Liver (tissue), 9 donors: ENCODE data around the gene GNPNAT1. TPM values are rescaled to one million over a fixed set of nuclear protein-coding genes. Genes with fewer than 3 reads are reported as not detected.

Experiments used
- DNase-seq: peaks from one replicate; pipeline ENCODE4 v3.0.0-alpha.2; 2017; ENCODE audit warnings: low spot score
- H3K27ac ChIP-seq, 2 donors: one replicate each; pipeline ENCODE4 v1.7.0; 2013; ENCODE audit warnings: inconsistent platforms in 2 of 2, low read length in 2 of 2, control low read depth in 1 of 2, low read depth in 1 of 2, mild to moderate bottlenecking in 1 of 2
- H3K27me3 ChIP-seq, 4 donors: one replicate each; pipeline versions ENCODE4 v1.6.1 to v1.7.0; 2013; ENCODE audit warnings: low read length in 3 of 4, inconsistent platforms in 1 of 4, mild to moderate bottlenecking in 1 of 4, moderate library complexity in 1 of 4; ENCODE audit not compliant: control insufficient read depth in 4 of 4, insufficient read depth in 4 of 4
- H3K36me3 ChIP-seq, 4 donors: one replicate each; pipeline versions ENCODE4 v1.6.1 to v1.7.0; 2013; ENCODE audit warnings: low read length in 3 of 4, mild to moderate bottlenecking in 3 of 4, low read depth in 1 of 4, moderate library complexity in 1 of 4; ENCODE audit not compliant: control insufficient read depth in 4 of 4, insufficient read depth in 3 of 4
- H3K4me1 ChIP-seq, 4 donors: one replicate each; pipeline versions ENCODE4 v1.6.1 to v1.7.0; 2013; ENCODE audit warnings: low read length in 3 of 4, mild to moderate bottlenecking in 3 of 4, moderate library complexity in 1 of 4; ENCODE audit not compliant: control insufficient read depth in 4 of 4, insufficient read depth in 4 of 4
- H3K4me3 ChIP-seq, 3 donors: one replicate each; pipeline versions ENCODE4 v1.6.1 to v1.7.0; 2013; ENCODE audit warnings: low read length in 3 of 3, control low read depth in 1 of 3, low read depth in 1 of 3, mild to moderate bottlenecking in 1 of 3
- H3K9ac ChIP-seq, 2 donors: one replicate each; pipeline ENCODE4 v1.7.0; 2013; ENCODE audit warnings: low read length in 2 of 2, mild to moderate bottlenecking in 2 of 2, moderate library complexity in 2 of 2, control low read depth in 1 of 2, low read depth in 1 of 2
- H3K9me3 ChIP-seq, 4 donors: one replicate each; pipeline versions ENCODE4 v1.6.1 to v1.7.0; 2013; ENCODE audit warnings: low read length in 3 of 4; ENCODE audit not compliant: control insufficient read depth in 4 of 4
- EGR1 ChIP-seq, 2 donors: IDR thresholded peaks; 2 replicates each; pipeline ENCODE4 v1.6.1; 2016 to 2018; ENCODE audit warnings: antibody characterized with exemption in 2 of 2, low read depth in 2 of 2
- FOXA1 ChIP-seq: IDR thresholded peaks from 2 replicates; pipeline ENCODE4 v1.6.1; 2016; ENCODE audit warnings: antibody characterized with exemption
- FOXA2 ChIP-seq: IDR thresholded peaks from 2 replicates; pipeline ENCODE4 v1.6.1; 2016; ENCODE audit warnings: antibody characterized with exemption
- GABPA ChIP-seq, 2 donors: IDR thresholded peaks in 1 of 2; conservative IDR thresholded peaks in 1 of 2; 2 replicates each; pipeline ENCODE4 v1.6.1; 2016; ENCODE audit warnings: antibody characterized with exemption in 2 of 2, mild to moderate bottlenecking in 1 of 2, moderate library complexity in 1 of 2
- HNF4G ChIP-seq: IDR thresholded peaks from 2 replicates; pipeline ENCODE4 v1.6.1; 2016; ENCODE audit warnings: antibody characterized with exemption
- JUND ChIP-seq, 2 donors: IDR thresholded peaks; 2 replicates each; pipeline ENCODE4 v1.6.1; 2016; ENCODE audit warnings: antibody characterized with exemption in 2 of 2
- NR2F2 ChIP-seq: IDR thresholded peaks from 2 replicates; pipeline ENCODE4 v1.6.1; 2016; ENCODE audit warnings: antibody characterized with exemption
- RXRA ChIP-seq, 2 donors: IDR thresholded peaks; 2 replicates each; pipeline ENCODE4 v1.6.1; 2017 to 2018; ENCODE audit warnings: antibody characterized with exemption in 2 of 2, mild to moderate bottlenecking in 1 of 2
- SP1 ChIP-seq: IDR thresholded peaks from 2 replicates; pipeline ENCODE4 v1.6.1; 2018; ENCODE audit warnings: antibody characterized with exemption, mild to moderate bottlenecking
- TAF1 ChIP-seq: conservative IDR thresholded peaks from 2 replicates; pipeline ENCODE4 v1.6.1; 2016; ENCODE audit warnings: antibody characterized with exemption, mild to moderate bottlenecking
- YY1 ChIP-seq: IDR thresholded peaks from 2 replicates; pipeline ENCODE4 v1.6.1; 2016; ENCODE audit warnings: antibody characterized with exemption, mild to moderate bottlenecking
- WGBS: extraction: QIAGEN DNeasy Blood & Tissue Kit; methylation state at CpG from one replicate; pipeline ENCODE4 v1.1.7; 2013; 5-methylcytosine and 5-hydroxymethylcytosine counted together
- polyA plus RNA-seq, 2 donors: library from polyadenylated mRNA; stranded (reverse) in 1 of 2; unstranded in 1 of 2; fragments of 200-250 nt in 1 of 2; fragments of >200 nt in 1 of 2; fragmentation: Nextera tagmentation in 1 of 2; extraction: Ambion mirVana in 1 of 2; gene quantifications; one replicate each; pipeline versions ENCODE4 v1.2.1 to v1.2.3, GENCODE V29; 2013 to 2015
- total RNA-seq, 2 donors: library from RNA; depleted of rRNA; stranded (reverse); fragments of >200 nt; gene quantifications; one replicate each; pipeline ENCODE4 v1.2.3, GENCODE V29; 2014
- TF ChIP-seq, protein P1 (sequence below): fragments of 150-350 bp; IDR thresholded peaks from 2 replicates; pipeline ENCODE4 v1.5.1; 2017; ENCODE audit warnings: improper control_type of control experiment, low read depth, low read length; ENCODE audit not compliant: missing input control
- TF ChIP-seq, protein P2 (sequence below): IDR thresholded peaks from 2 replicates; pipeline ENCODE4 v1.6.1; 2016; ENCODE audit warnings: antibody characterized with exemption
- TF ChIP-seq, protein P3 (sequence below): IDR thresholded peaks from 2 replicates; pipeline ENCODE4 v1.6.1; 2016; ENCODE audit warnings: antibody characterized with exemption, mild to moderate bottlenecking
- TF ChIP-seq, protein P4 (sequence below): IDR thresholded peaks from 2 replicates; pipeline ENCODE4 v1.6.1; 2016; ENCODE audit warnings: antibody characterized with exemption
- TF ChIP-seq, protein P5 (sequence below): IDR thresholded peaks from 2 replicates; pipeline ENCODE4 v1.6.1; 2016; ENCODE audit warnings: antibody characterized with exemption
- donor health status: healthy.
- donor health status: healthy.
- donor health status: healthy.
- donor health status: healthy.
- donor health status: healthy.

GNPNAT1 gene
- total and polyA plus RNA-seq, 4 donors: 24.9 to 50.9 (median 27.2) TPM

DNA sequence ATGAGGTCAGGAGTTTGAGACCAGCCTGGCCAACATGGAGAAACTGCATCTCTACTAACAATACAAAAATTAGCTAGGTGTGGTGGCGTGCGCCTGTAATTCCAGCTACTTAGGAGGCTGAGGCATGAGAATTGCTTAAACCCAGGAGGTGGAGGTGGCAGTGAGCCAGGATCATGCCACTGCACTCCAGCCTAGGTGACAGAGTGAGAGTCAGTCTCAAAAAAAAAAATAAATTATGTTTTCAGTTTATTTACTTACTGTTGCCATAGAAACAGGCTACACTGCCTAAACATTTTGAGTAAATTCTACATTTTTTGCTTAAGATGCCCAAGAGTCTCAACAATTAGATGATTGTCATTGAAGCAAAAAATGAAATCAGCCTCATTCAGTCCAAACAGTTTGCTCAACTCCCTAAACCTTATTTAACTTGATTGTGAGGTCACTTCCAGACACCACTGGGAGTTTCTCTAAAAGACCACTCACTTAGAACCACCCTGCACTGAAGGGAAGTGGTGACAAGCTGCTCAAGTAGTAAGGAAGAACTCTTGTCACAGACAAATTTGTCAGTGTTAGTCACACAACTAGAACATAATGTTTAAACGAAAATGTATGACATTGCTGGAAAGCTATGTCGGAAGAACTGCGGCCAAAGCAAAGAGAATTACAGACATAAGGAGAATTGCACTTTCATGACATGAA is 9.8 kb upstream of the GNPNAT1 start (continued):
- TF ChIP-seq, protein P1, sequence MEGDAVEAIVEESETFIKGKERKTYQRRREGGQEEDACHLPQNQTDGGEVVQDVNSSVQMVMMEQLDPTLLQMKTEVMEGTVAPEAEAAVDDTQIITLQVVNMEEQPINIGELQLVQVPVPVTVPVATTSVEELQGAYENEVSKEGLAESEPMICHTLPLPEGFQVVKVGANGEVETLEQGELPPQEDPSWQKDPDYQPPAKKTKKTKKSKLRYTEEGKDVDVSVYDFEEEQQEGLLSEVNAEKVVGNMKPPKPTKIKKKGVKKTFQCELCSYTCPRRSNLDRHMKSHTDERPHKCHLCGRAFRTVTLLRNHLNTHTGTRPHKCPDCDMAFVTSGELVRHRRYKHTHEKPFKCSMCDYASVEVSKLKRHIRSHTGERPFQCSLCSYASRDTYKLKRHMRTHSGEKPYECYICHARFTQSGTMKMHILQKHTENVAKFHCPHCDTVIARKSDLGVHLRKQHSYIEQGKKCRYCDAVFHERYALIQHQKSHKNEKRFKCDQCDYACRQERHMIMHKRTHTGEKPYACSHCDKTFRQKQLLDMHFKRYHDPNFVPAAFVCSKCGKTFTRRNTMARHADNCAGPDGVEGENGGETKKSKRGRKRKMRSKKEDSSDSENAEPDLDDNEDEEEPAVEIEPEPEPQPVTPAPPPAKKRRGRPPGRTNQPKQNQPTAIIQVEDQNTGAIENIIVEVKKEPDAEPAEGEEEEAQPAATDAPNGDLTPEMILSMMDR: no peak

DNA sequence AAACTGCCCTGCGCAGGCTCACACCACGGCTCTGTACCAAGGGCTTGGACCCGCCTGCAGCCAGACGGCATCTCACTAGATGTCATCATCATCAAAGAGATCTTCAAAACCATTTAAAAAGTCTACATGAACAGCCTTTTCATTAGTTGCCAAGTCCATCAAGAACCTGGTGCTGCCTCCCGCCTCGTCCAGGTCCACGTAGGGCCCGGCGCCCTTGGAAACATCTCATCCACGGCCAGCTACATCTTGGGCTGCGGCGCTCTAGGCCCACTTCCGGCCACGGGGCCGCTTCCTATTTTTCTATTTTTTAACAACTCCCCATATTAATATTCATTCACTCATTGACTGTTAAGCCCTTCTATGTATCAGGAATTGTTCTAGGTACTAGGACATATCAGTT is 7.4 kb upstream of the GNPNAT1 start:
- Histone ChIP-seq H3K9ac (no peak overlapping the region), H3K27me3 (no peaks in the 10 kb centered on the region), H3K4me1 (no peaks in the 10 kb centered on the region), H3K36me3 (no peaks in the 10 kb centered on the region), H3K4me3 (no peak overlapping the region), H3K27ac (no peak overlapping the region), H3K9me3 (no peaks in the 10 kb centered on the region)
- TF ChIP-seq TAF1: no peak
- TF ChIP-seq, protein P2, sequence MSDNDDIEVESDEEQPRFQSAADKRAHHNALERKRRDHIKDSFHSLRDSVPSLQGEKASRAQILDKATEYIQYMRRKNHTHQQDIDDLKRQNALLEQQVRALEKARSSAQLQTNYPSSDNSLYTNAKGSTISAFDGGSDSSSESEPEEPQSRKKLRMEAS: no peak
- TF ChIP-seq, protein P3, sequence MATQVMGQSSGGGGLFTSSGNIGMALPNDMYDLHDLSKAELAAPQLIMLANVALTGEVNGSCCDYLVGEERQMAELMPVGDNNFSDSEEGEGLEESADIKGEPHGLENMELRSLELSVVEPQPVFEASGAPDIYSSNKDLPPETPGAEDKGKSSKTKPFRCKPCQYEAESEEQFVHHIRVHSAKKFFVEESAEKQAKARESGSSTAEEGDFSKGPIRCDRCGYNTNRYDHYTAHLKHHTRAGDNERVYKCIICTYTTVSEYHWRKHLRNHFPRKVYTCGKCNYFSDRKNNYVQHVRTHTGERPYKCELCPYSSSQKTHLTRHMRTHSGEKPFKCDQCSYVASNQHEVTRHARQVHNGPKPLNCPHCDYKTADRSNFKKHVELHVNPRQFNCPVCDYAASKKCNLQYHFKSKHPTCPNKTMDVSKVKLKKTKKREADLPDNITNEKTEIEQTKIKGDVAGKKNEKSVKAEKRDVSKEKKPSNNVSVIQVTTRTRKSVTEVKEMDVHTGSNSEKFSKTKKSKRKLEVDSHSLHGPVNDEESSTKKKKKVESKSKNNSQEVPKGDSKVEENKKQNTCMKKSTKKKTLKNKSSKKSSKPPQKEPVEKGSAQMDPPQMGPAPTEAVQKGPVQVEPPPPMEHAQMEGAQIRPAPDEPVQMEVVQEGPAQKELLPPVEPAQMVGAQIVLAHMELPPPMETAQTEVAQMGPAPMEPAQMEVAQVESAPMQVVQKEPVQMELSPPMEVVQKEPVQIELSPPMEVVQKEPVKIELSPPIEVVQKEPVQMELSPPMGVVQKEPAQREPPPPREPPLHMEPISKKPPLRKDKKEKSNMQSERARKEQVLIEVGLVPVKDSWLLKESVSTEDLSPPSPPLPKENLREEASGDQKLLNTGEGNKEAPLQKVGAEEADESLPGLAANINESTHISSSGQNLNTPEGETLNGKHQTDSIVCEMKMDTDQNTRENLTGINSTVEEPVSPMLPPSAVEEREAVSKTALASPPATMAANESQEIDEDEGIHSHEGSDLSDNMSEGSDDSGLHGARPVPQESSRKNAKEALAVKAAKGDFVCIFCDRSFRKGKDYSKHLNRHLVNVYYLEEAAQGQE: no peak
- TF ChIP-seq, protein P4, sequence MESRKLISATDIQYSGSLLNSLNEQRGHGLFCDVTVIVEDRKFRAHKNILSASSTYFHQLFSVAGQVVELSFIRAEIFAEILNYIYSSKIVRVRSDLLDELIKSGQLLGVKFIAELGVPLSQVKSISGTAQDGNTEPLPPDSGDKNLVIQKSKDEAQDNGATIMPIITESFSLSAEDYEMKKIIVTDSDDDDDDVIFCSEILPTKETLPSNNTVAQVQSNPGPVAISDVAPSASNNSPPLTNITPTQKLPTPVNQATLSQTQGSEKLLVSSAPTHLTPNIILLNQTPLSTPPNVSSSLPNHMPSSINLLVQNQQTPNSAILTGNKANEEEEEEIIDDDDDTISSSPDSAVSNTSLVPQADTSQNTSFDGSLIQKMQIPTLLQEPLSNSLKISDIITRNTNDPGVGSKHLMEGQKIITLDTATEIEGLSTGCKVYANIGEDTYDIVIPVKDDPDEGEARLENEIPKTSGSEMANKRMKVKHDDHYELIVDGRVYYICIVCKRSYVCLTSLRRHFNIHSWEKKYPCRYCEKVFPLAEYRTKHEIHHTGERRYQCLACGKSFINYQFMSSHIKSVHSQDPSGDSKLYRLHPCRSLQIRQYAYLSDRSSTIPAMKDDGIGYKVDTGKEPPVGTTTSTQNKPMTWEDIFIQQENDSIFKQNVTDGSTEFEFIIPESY: no peak
- no peak for TF ChIP-seq SP1
- no peak for TF ChIP-seq GABPA (IDR thresholded peaks at IDR 0.05 in 1 of 2, conservative IDR thresholded peaks at IDR 0.05 in 1 of 2)
- no peak for TF ChIP-seq NR2F2
- no peak for TF ChIP-seq HNF4G
- TF ChIP-seq EGR1 (IDR thresholded peaks at IDR 0.05; ENCODE audit: low read depth in 2 of 2): no peak
- TF ChIP-seq FOXA2: no peak
- no peak for TF ChIP-seq FOXA1
- no peak for TF ChIP-seq JUND (IDR thresholded peaks at IDR 0.05)
- no peak for TF ChIP-seq RXRA (IDR thresholded peaks at IDR 0.05)
- WGBS: 96% methylated on average over 15 of the region's 15 CpGs
- no peak for DNase-seq

DNA sequence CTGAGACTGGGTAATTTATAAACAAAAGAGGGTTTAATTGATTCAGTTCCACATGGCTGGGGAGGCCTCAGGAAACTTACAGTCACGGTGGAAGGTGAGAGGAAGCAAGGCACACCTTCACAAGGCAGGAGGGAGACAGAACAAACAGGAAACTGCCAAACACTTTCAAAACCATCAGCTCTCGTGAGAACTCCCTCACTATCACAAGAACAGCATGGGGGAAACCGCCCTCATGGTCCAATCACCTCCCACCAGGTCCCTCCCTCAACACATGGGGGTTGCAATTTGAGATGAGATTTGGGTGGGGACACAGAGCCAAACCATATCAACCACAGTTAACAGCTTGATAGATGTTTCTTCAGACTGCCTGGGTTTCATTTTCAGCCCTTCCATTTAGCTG is 6.2 kb upstream of the GNPNAT1 start:
- 83% methylated on average over 3 of the region's 3 CpGs for WGBS
- Histone ChIP-seq H3K4me1 (no peaks in the 10 kb centered on the region), H3K27ac (no peak overlapping the region), H3K4me3 (no peak overlapping the region), H3K36me3 (no peaks in the 10 kb centered on the region), H3K9me3 (no peaks in the 10 kb centered on the region), H3K9ac (no peak overlapping the region), H3K27me3 (no peaks in the 10 kb centered on the region)
- no peak for DNase-seq
- TF ChIP-seq, protein P5, sequence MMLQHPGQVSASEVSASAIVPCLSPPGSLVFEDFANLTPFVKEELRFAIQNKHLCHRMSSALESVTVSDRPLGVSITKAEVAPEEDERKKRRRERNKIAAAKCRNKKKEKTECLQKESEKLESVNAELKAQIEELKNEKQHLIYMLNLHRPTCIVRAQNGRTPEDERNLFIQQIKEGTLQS: no peak
- TF ChIP-seq FOXA1 (no peak), EGR1 (IDR thresholded peaks at IDR 0.05; ENCODE audit: low read depth in 2 of 2) (no peak), NR2F2 (no peak), SP1 (no peak), YY1 (no peak), FOXA2 (no peak), RXRA (IDR thresholded peaks at IDR 0.05) (no peak), GABPA (IDR thresholded peaks at IDR 0.05 in 1 of 2, conservative IDR thresholded peaks at IDR 0.05 in 1 of 2) (no peak)
- TF ChIP-seq, protein P4: no peak
- TF ChIP-seq, protein P1: no peak
- TF ChIP-seq, protein P2: no peak
